NOMO-1 (cell line): ENCODE results near the gene RPL18A.
"Not testable (repeated sequence)": the region's sequence is repeated elsewhere in the genome, so short reads cannot be mapped to it uniquely, and the experiment has no call there.

Experiments
- DNase-seq, 2 experiments: peaks; one replicate each; lab custom pipeline; 2025; ENCODE audit not compliant: unreplicated experiment in 2 of 2; lab: John Stamatoyannopoulos, UW

Gene RPL18A

DNA sequence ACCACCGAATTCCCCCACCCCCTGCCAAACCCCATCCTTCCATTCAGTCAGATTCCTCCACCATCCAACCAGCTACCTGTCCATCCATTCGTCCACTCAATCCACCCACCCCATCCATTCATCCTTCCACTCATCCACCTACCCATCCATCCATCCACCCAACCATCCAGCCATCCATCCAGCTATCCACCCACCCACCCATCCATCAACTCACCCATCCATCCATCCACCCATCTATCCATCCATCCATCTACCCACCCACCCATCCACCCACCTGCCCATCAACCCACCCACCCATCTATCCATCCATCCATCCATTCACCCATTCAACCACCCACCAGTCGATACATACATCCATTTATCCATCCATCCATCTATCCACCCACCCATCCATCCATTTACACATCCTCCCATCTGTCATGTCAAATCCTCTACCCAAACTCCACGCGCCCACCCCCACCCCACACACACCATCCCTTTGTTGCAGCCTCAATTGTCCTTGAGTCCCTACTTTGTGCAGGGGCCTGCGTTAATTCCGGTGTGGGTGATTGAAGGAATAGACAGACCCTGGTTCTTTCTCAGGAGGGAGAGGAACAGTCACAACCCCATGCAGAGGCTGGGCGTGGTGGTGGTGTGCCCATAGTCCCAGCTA lies 6.7 kb downstream of the RPL18A start:
- DNase-seq = no peak

GRCh38 chr19:17866964-17867486 lies 7.3 kb downstream of the RPL18A start:
- DNase-seq = no peak

GRCh38 chr19:17868669-17869068 lies 9.0 kb downstream of the RPL18A start:
- DNase-seq = no peak

GRCh38 chr19:17869114-17869608 lies 9.5 kb downstream of the RPL18A start:
- no peak for DNase-seq

DNA sequence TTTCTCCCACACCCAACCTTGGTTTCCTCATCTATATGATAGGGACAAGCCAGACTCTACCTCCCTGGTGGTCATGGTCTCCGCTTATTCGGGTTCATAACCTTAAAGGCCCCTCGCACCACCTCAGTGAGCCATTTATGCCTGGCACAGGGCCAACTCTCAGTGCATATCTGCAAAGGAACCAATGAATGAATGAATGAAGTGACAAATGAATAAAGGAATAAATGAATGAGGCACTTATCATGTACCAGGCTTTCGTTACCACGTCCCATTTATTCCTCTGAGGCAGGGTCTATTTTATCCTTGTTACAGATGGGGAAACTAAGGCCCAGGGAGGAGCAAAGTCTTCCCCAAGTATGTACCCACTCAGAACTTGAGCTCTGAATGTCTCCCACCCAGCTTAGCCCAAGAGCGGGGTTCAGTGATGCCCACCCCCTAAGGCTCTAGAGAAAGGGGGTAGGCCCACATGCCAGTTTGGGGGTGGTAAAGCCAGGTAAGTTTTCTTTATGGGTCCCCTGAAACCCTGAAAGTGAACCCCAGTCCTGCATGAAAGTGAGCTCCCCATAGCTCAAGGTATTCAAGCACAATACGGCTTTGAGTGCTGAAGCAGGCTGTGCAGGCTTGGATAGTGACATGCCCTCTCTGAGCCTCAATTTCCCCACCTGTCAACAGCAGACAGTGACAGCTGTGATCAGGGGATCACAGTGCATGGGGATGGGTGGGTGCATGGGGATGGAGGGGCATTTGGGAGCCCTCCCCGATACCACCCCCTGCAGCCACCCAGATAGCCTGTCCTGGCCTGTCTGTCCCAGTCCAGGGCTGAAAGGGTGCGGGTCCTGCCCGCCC lies 11.5 kb downstream of the RPL18A start:
- no peak for DNase-seq

- DNase-seq = peak; percentile 31 to 46
Measured at GRCh38 chr19:17871878-17872250, 12.2 kb downstream of the RPL18A start, which contains the start of gene SLC5A5. Gene SLC5A5, plus strand, starts transcription at chr19:17871945. Its CDS starts 375 bp downstream, at chr19:17872320.

- peak; percentile 68 to 69 for DNase-seq
Measured at GRCh38 chr19:17872251-17873001, 12.7 kb downstream of the RPL18A start.

DNA sequence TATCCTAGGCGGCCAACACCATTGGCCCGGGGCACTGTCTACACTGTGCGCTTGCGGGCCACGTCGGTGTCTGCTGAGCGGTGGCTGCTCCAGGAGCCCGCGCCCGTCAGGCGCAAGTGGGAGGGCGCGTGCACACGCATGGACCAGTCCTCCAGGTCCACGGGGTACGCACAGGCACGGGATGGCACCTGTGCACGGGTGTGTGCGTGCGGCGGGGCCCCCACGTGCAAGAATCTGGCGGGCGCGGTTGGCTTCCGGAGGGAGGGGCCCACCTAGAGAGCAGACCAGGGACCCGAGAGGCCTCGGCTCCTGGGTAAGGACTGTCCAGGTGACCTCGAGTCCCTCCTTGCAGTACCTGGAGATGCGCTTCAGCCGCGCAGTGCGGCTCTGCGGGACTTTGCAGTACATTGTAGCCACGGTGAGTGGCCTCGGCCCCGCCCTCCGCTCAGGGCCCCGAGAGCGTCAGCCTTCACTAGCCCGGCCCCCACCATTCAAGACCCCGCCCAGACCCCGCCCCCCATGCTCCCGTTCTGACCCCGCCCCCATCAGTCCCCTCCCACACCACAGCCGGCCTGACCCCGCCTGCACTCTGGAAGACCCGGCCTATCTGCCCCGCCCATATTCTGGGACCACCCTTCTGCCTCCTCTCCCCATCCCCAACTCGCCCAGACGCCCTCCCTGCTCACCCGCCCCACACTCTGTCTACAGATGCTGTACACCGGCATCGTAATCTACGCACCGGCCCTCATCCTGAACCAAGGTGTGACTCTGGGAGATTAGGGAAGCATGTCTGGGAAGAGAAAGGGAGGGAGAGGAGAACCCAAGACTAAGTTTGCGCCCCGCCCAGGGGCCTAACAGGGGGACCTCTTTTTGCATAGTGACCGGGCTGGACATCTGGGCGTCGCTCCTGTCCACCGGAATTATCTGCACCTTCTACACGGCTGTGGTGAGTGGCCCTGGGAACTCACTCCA lies 14.4 kb downstream of the RPL18A start:
- peak; percentile 57 to 65 for DNase-seq

GRCh38 chr19:17874758-17875135 lies 15.0 kb downstream of the RPL18A start:
- no peak for DNase-seq

DNA sequence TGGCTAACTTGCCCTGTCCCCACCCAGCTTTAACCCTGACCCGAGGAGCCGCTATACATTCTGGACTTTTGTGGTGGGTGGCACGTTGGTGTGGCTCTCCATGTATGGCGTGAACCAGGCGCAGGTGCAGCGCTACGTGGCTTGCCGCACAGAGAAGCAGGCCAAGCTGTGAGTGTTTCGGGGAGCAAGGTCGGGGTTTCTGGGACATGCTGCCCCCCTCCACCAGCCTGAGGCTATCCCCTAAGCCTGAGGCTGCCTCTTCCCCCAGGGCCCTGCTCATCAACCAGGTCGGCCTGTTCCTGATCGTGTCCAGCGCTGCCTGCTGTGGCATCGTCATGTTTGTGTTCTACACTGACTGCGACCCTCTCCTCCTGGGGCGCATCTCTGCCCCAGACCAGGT lies 18.0 kb downstream of the RPL18A start:
- no peak for DNase-seq

DNA sequence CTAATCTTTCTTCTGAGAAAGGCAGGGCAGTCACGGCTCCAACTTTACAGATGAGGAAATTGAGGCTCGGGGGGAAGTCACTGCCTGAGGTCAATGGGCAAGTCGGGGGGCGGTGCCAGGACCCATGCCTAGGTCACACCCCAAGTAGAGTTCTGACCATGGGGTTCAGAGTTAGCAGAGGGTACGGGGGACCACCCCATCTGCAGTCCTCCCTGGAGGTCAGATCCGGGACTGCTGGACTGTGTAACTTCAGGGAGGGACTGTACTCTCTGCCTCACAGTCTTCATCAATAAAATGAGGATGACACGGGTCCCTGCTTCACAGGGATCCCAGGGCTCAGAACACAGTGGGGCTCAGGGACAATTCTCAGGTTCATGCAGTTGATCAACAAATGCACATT lies 19.8 kb downstream of the RPL18A start:
- no peak for DNase-seq

- no peak for DNase-seq
Measured at GRCh38 chr19:17881701-17882100, 22.0 kb downstream of the RPL18A start.

DNA sequence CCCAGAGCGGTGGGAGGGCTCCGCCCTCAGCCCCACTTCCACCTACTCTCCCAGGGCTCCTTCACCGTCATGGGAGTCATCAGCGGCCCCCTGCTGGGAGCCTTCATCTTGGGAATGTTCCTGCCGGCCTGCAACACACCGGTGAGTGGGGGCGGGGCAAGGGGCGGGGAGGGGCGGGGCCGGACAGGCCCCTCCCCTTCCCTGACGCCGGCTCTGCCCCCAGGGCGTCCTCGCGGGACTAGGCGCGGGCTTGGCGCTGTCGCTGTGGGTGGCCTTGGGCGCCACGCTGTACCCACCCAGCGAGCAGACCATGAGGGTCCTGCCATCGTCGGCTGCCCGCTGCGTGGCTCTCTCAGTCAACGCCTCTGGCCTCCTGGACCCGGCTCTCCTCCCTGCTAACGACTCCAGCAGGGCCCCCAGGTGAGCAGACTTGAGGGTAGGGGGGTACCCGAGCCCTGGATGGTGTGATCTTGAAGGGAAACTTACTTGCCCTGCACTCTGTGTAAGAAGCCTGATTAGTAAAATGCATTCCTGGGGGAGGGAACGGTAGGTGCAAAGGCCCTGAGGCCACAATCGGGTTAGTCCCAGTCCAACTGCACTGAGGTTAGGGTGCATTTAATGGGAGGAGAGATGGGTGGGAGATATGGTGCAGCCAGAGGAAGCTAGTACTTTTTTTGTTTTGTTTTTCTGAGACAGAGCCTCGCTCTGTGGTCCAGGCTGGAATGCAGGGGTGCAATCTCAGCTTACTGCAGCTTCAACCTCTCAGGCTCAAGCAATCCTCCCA lies 24.1 kb downstream of the RPL18A start:
- no peak for DNase-seq

GRCh38 chr19:17886515-17886914 lies 26.8 kb downstream of the RPL18A start:
- no peak for DNase-seq

- DNase-seq = not testable (repeated sequence)
Measured at GRCh38 chr19:17887221-17887620, 27.5 kb downstream of the RPL18A start.

GRCh38 chr19:17888260-17888659 lies 28.6 kb downstream of the RPL18A start:
- DNase-seq = no peak

- DNase-seq = no peak
Measured at GRCh38 chr19:17889609-17890214, 30.0 kb downstream of the RPL18A start.

DNA sequence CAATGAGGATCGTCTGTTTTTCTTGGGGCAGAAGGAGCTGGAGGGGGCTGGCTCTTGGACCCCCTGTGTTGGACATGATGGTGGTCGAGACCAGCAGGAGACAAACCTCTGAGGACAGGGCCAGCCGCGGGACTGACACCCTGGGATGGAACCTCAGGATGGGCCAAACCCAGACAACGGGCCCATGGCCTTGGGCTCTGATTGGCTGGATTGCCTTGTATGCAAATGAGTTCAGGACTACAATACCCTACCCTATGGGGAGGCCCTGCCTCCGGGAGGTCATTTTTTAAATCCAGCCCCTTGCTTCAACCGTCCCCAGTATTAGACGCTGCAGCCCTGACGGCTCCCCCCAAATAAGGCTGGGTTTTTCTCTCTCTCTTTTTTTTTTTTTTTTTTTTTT lies 34.1 kb downstream of the RPL18A start:
- DNase-seq = no peak

- DNase-seq = no peak
Measured at GRCh38 chr19:17902701-17903100, 43.0 kb downstream of the RPL18A start.
